ENCODE measurements around the gene C3orf20.
"Not testable (repeated sequence)": the region's sequence is repeated elsewhere in the genome, so short reads cannot be mapped to it uniquely, and the experiment has no call there.

The C3orf20 gene

GRCh38 chr3:14752979-14753378, 78.0 kb downstream of the C3orf20 start:
- DNase-seq (ENCODE audit: extremely low read depth in 1 of 2, low read depth in 1 of 2): not testable (repeated sequence)

GRCh38 chr3:14757153-14757700, 82.3 kb downstream of the C3orf20 start:
- DNase-seq (ENCODE audit: extremely low read depth in 1 of 2, low read depth in 1 of 2): no peak

DNA sequence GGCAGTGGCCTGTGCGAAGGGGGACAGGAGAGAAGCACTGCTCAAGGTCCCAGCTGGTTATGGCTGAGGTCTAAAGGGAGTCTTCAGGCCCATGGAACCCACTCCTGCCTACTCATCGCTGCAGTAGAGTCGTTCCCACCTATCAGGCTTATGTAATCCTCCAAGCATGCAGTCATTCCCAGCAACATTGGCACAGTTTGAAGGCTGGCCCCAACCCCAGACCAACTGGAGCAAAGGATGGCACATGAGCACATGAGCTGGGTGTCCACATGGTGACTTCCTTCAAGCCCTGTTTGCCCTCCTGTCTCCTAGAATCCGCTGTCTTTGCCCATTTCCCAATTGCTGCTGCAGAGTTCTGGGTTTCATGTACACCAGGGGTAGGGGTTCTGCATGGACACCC, 83.4 kb downstream of the C3orf20 start:
- DNase-seq (ENCODE audit: extremely low read depth in 1 of 2, low read depth in 1 of 2): no peak

DNA sequence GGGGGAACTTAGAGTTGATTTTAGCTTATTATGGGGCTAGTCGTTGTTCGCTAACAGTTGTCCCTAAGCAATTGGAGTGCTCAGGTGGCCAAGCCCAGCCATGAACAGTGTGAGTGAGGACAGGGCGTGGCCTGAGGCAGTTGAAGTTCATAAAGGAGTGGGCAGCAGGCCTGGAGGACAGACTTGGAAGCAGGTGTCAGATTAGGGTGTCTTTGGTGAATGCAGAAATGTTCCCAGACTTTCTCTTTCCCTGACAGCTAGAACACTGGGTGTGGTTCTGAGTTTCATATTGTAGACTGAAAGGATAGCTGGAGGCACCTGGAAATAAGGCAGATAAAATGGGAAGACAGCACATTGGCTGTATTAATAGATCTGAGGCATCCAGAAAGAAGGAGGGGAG, 84.0 kb downstream of the C3orf20 start:
- no peak for DNase-seq (ENCODE audit: extremely low read depth in 1 of 2, low read depth in 1 of 2)

DNA sequence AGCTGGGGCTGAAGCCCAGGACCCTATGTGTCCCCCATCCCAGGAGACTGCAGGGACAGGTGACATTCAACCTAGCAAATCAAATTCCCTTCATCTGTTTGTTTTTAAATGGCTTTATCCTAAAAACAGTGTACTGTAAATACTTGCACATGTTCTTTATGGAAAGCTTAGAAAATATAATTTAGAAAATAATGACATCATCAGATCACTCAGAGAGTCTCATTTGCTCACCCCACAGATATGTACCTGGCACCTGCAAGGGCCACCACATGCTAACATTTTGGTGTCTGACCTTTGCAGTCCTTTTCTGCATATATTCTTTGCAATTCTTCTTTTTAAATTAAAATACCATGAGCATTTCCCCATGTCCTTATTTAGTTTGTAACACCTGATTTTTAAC, 85.2 kb downstream of the C3orf20 start:
- no peak for DNase-seq (ENCODE audit: extremely low read depth in 1 of 2, low read depth in 1 of 2)

- no peak for DNase-seq (ENCODE audit: extremely low read depth in 1 of 2, low read depth in 1 of 2)
Observed at GRCh38 chr3:14761121-14761672, 86.3 kb downstream of the C3orf20 start.

DNA sequence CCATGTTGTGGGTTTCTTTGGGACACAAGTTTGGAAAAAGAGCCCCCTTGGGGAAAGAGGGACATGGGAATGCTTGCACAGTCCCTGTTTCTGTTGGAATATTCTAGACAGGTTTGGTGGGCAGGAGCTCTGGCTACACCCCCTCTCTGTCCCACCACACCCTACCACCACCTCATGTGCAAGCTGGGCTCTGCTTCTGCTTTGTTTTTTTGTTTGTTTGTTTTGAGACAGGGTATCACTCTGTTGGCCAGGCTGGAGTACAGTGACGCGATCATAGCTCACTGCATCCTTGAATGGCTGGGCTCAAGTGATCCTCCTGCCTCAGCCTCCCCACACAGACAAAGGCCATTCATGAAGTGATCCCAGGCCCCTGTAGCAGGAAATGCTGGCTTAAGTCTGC, 86.9 kb downstream of the C3orf20 start:
- no peak for DNase-seq (ENCODE audit: extremely low read depth in 1 of 2, low read depth in 1 of 2)

DNA sequence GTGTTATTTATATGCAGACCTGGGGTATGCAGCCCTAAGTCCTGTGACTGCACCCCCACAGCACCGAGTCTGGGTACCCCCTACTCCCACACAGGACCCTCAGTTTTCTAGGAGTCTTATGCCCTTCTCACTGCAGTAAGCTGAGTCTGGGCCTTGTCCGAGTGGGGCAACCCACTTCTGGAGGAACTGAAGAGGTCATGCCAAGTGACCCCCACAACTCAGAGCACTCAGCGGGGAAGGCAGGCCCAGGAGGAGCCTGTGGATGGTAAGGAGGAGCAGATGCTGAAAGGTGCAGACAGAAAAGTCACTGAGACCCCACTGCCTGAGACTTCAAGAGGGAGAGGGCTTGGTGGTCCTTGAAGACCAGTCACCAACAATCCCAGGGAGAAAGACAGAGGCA, 87.8 kb downstream of the C3orf20 start:
- DNase-seq (ENCODE audit: extremely low read depth in 1 of 2, low read depth in 1 of 2): no peak

- no peak for DNase-seq (ENCODE audit: extremely low read depth in 1 of 2, low read depth in 1 of 2)
Observed at GRCh38 chr3:14764331-14765059, 89.6 kb downstream of the C3orf20 start.

DNA sequence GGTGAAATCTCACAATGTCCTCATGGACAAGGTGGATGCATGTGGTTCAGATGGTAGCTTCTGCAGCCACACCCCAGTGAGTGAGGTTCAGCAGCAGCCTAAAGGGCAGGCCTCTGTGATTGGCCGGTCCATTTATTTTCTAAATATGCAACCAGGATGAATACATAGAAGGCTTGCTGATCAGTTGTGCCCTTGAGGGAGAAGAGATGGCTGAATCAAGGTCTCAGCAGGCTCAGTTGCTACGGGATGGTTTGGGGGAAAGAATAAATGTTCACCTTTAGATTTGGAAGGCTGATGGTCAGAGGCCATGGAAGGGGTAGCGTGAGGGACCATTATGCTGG, 90.1 kb downstream of the C3orf20 start:
- no peak for DNase-seq (ENCODE audit: extremely low read depth in 1 of 2, low read depth in 1 of 2)

GRCh38 chr3:14765576-14766427, 90.9 kb downstream of the C3orf20 start:
- DNase-seq (ENCODE audit: extremely low read depth in 1 of 2, low read depth in 1 of 2): no peak

DNA sequence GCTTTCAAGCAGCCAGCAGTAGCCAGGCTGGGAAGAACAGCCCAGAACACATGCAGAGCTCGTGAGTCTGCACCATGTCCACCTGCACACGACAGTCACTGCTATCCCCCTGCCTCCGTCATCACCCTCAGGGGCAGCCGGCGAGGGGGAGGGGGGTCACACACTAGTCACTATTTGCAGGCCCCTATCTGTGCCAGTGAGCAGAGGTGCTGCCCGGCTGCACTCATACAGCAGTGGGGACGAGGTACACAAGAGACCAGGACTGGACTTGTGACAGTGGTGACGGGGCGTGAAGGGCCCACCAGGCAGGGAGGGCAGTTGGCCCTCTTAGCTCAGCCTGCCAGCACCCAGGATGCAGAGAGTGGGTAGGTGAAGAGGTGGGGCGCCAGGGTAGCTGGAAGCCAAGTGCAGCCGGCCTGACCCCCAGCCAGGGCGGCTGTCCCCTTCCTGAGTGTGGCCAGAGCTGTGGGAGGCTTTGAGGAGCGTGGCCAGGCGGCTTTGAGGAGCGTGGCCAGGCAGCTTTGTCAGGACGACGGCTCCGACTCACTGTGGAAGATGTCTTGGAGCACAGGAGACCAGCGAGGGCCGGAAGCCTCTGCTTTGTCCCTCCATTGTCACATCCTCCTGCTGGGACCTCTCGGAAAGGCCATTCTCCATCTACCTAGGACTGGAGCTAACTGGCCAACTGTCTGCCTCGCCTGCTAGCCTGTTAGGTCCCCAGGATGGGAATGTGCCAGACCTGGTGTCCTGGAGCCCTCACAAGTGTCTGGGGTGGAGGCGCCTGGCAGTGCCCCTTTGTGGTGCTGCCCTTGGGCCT, 91.7 kb downstream of the C3orf20 start:
- DNase-seq (ENCODE audit: extremely low read depth in 1 of 2, low read depth in 1 of 2): no peak

GRCh38 chr3:14767245-14768051, 92.5 kb downstream of the C3orf20 start:
- DNase-seq (ENCODE audit: extremely low read depth in 1 of 2, low read depth in 1 of 2): no peak

GRCh38 chr3:14768182-14768790, 93.3 kb downstream of the C3orf20 start:
- DNase-seq (ENCODE audit: extremely low read depth in 1 of 2, low read depth in 1 of 2): no peak

DNA sequence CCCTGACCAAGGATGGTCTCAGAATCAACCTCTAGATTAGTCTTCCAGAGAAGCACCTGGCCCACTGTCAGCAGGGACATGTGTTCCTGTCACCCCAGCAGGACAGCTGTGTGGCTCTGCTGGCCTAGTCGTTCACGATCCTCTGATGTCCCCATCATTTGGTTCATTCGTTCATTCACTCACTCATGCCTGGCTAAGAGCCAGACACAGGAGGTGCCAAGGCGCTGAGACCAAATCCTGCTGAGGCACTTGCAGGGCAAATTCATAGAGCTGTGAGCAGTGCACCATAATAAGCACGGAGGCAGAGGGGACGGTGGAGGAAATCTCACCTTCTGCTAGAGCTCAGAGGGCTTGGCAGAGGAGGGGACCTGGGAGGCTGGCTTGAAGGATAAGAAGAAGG, 93.9 kb downstream of the C3orf20 start:
- DNase-seq (ENCODE audit: extremely low read depth in 1 of 2, low read depth in 1 of 2): no peak

DNA sequence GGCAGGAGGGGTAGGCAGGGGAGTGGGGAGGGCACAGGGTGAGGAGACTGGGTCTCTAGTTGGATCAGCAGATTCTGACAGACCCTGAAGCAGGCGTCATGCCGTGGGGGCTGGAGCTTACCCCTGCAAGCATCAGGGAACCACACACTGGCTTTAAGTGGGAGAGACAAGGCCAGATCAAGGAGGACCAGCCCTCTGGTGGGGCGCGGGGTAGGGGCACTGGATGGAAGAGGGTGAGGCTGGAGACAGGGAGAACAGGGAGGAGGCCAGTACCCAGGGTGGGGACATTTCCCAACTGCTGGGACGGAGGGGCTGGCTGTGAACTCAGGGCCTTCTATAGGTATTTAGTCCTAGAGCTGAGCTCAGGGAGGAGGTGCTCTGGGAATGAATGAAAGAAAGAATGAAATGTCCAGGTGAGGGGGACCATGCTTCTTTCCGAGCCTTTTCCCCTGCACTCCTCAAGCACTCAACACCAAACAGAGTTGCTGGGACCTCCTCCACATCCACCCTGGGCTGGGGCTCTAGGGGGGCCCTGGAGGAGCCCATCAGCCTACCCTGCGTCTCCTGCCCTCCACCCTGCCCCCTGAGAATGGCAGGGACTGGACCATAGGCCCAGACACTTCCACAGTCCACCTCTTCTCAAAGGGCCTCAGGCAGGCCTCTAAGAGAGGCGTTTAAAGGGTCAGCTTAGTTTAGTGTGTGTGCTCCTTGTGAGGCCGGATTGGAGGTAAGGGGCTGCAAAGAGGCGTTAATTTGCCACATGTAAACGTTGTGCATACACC, 94.8 kb downstream of the C3orf20 start:
- DNase-seq (ENCODE audit: extremely low read depth in 1 of 2, low read depth in 1 of 2): no peak

- no peak for DNase-seq (ENCODE audit: extremely low read depth in 1 of 2, low read depth in 1 of 2)
Observed at GRCh38 chr3:14770591-14770990, 95.7 kb downstream of the C3orf20 start.

DNA sequence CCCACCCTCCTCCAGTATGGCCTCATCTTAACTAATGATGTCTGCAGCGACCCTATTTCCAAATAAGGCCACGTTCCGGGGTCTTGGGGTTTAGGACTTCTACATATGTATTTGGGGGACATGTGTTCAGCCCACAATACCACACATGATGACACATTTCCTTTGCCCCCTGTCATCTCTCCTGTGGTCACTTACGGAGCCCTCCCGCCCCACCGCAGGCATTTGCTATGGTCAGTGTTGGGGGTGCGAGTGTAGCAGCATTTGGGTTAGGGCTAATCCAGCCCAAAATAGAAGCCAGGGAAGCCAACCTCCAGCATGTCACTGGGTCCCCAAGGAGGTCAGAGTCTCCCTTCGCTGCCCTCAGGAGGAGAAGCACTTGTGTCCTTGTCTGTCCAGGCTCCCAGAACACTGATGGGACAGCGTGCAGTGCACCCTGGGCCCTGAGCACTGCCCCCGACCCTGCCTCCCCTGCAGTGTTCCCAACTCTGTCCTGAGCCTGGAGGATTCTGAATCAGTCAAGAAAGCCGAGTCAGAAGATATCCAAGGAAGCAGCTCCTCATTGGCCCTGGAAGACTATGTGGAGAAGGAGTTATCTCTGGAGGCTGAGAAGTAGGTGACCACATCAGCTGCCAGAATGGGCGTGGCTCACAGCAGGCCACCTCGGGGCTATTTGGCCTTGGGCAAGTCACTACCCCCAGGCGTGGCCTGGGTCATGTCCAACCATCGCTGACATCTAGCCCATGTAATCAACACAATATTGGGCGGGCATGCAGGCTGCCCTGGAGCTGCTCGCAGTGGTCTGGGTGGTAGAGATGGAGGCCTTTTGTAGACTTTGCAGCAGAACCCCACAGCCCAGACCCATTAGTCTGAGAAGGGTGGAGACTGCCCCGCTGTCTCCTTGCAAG, 96.9 kb downstream of the C3orf20 start:
- no peak for DNase-seq (ENCODE audit: extremely low read depth in 1 of 2, low read depth in 1 of 2)
